IMR-90 (cell line): ENCODE measurements around the gene IQCB1. TPM values are rescaled to one million over a fixed set of nuclear protein-coding genes. Genes with fewer than 3 reads are reported as not detected.
A peak's percentile ranks its signal among the peaks of the same experiment; 100 is the strongest.

Source experiments
- ATAC-seq: fragments of 200-7000 bp; cut with Tn5 transposase; 2 replicates; pipeline ENCODE4 v1.9.1; 2020; ENCODE audit warnings: low read depth, mild to moderate bottlenecking, moderate library complexity
- BruUV-seq: library from RNA; stranded (reverse); fragments of 400-500 nt; replicated peaks from 2 replicates; lab custom pipeline; 2021; lab: Mats Ljungman, UMichigan
- CTCF ChIA-PET: fragments of 300-600 bp; formaldehyde crosslinking; extraction: SDS; loops from one replicate; lab custom pipeline; 2021; ENCODE audit warnings: antibody characterized with exemption; lab: Yijun Ruan, JAX
- POLR2A ChIA-PET: fragments of 300-600 bp; sonication (Branson Sonifier 250); formaldehyde crosslinking; loops from one replicate; lab custom pipeline; 2022; ENCODE audit warnings: antibody characterized with exemption; ENCODE audit not compliant: unreplicated experiment; lab: Charles Lee
- DNase-seq: peaks from one replicate; pipeline ENCODE4 v3.0.0; 2013
- H2AFZ ChIP-seq: replicated peaks from 2 replicates; pipeline ENCODE3; 2013; ENCODE audit warnings: low read length, mild to moderate bottlenecking; ENCODE audit not compliant: poor library complexity
- H2AK5ac ChIP-seq: 2 replicates; pipeline ENCODE4 v1.6.1; 2013; ENCODE audit warnings: low read depth, low read length, inconsistent platforms
- H2AK9ac ChIP-seq: replicated peaks from 2 replicates; pipeline ENCODE3; 2013; ENCODE audit warnings: mild to moderate bottlenecking, low read depth, low read length, moderate library complexity; ENCODE audit not compliant: poor library complexity
- H2BK120ac ChIP-seq: 2 replicates; pipeline ENCODE4 v1.6.1; 2013; ENCODE audit warnings: low read depth, low read length, inconsistent platforms
- H2BK15ac ChIP-seq: 3 replicates; pipeline ENCODE4 v1.6.1; 2013; ENCODE audit warnings: low read depth, low read length, inconsistent platforms
- H2BK20ac ChIP-seq: 2 replicates; pipeline ENCODE4 v1.6.1; 2013; ENCODE audit warnings: low read depth, mild to moderate bottlenecking, inconsistent platforms, low read length, moderate library complexity
- H2BK5ac ChIP-seq: 2 replicates; pipeline ENCODE4 v1.6.1; 2013; ENCODE audit warnings: mild to moderate bottlenecking, low read depth, low read length, inconsistent platforms; ENCODE audit not compliant: poor library complexity, severe bottlenecking
- H3K14ac ChIP-seq: replicated peaks from 2 replicates; pipeline ENCODE4 v1.6.1; 2013; ENCODE audit warnings: low read depth, low read length, inconsistent platforms
- H3K18ac ChIP-seq: 2 replicates; pipeline ENCODE4 v1.6.1; 2013; ENCODE audit warnings: low read depth, low read length, control low read depth
- H3K23ac ChIP-seq: 2 replicates; pipeline ENCODE4 v1.6.1; 2013; ENCODE audit warnings: low read depth, low read length, inconsistent platforms
- H3K27ac ChIP-seq: 2 replicates; pipeline ENCODE4 v1.5.1; 2013; ENCODE audit warnings: mild to moderate bottlenecking, control low read depth, low read length; ENCODE audit not compliant: insufficient read depth
- H3K27me3 ChIP-seq: 2 replicates; pipeline ENCODE4 v1.6.1; 2013; ENCODE audit warnings: low read length; ENCODE audit not compliant: control insufficient read depth, insufficient read depth
- H3K36me3 ChIP-seq: 2 replicates; pipeline ENCODE4 v1.6.1; 2013; ENCODE audit warnings: low read length, mixed read lengths; ENCODE audit not compliant: control insufficient read depth, insufficient read depth
- H3K4ac ChIP-seq: 2 replicates; pipeline ENCODE4 v1.6.1; 2013; ENCODE audit warnings: low read depth, low read length, inconsistent platforms
- H3K4me1 ChIP-seq: 2 replicates; pipeline ENCODE4 v1.6.1; 2013; ENCODE audit warnings: low read length, mixed read lengths; ENCODE audit not compliant: control insufficient read depth, insufficient read depth
- H3K4me2 ChIP-seq: 2 replicates; pipeline ENCODE4 v1.6.1; 2013; ENCODE audit warnings: low read depth, mild to moderate bottlenecking, control low read depth, low read length, moderate library complexity
- H3K4me3 ChIP-seq: 2 replicates; pipeline ENCODE4 v1.5.1; 2013; ENCODE audit warnings: low read depth, mild to moderate bottlenecking, control low read depth, low read length, moderate library complexity; ENCODE audit not compliant: insufficient read depth
- H3K56ac ChIP-seq: 2 replicates; pipeline ENCODE4 v1.6.1; 2013; ENCODE audit warnings: low read length, inconsistent platforms; ENCODE audit not compliant: insufficient read depth; ENCODE audit errors: extremely low read depth
- H3K79me1 ChIP-seq, 2 experiments: 2 replicates each; pipeline ENCODE4 v1.6.1; 2013; ENCODE audit warnings: low read length in 2 of 2, inconsistent platforms in 1 of 2, low read depth in 1 of 2
- H3K9ac ChIP-seq: 2 replicates; pipeline ENCODE4 v1.6.1; 2013; ENCODE audit warnings: low read depth, low read length, control low read depth
- H3K9me1 ChIP-seq: 2 replicates; pipeline ENCODE4 v1.6.1; 2013; ENCODE audit warnings: low read length, inconsistent platforms; ENCODE audit not compliant: insufficient read depth
- H3K9me3 ChIP-seq: 2 replicates; pipeline ENCODE4 v1.6.1; 2013; ENCODE audit warnings: low read length; ENCODE audit not compliant: control insufficient read depth, insufficient read depth
- H4K20me1 ChIP-seq: 2 replicates; pipeline ENCODE4 v1.6.1; 2013; ENCODE audit warnings: low read length, inconsistent platforms; ENCODE audit not compliant: insufficient read depth
- H4K5ac ChIP-seq: 2 replicates; pipeline ENCODE4 v1.6.1; 2013; ENCODE audit warnings: mild to moderate bottlenecking, low read depth, low read length, control low read depth
- H4K8ac ChIP-seq, 2 experiments: 2 replicates each; pipeline ENCODE4 v1.6.1; 2013; ENCODE audit warnings: low read depth in 2 of 2, low read length in 2 of 2, control low read depth in 1 of 2, inconsistent platforms in 1 of 2
- H4K91ac ChIP-seq: 2 replicates; pipeline ENCODE4 v1.6.1; 2013; ENCODE audit warnings: low read depth, low read length, inconsistent platforms; ENCODE audit not compliant: insufficient read depth
- BHLHE40 ChIP-seq: fragments of 150-350 bp; IDR thresholded peaks from 2 replicates; pipeline ENCODE4 v1.6.1; 2016; ENCODE audit warnings: mild to moderate bottlenecking, low read depth, low read length
- CEBPB ChIP-seq: IDR thresholded peaks from 2 replicates; pipeline ENCODE4 v1.6.1; 2012; ENCODE audit warnings: low read depth, low read length, improper control_type of control experiment
- CHD1 ChIP-seq: IDR thresholded peaks from 2 replicates; pipeline ENCODE4 v1.6.1; 2012; ENCODE audit warnings: low read depth, low read length, improper control_type of control experiment
- CTCF ChIP-seq: conservative IDR thresholded peaks from 2 replicates; pipeline ENCODE4 v1.5.1; 2012; ENCODE audit warnings: mild to moderate bottlenecking, low read depth, low read length, improper control_type of control experiment
- ELK1 ChIP-seq: fragments of 150-350 bp; IDR thresholded peaks from 2 replicates; pipeline ENCODE4 v1.6.1; 2016; ENCODE audit warnings: low read depth, mild to moderate bottlenecking, low read length, moderate library complexity, borderline replicate concordance
- MAFK ChIP-seq: IDR thresholded peaks from 2 replicates; pipeline ENCODE4 v1.6.1; 2012; ENCODE audit warnings: low read depth, low read length, improper control_type of control experiment
- MAZ ChIP-seq: IDR thresholded peaks from 2 replicates; pipeline ENCODE4 v1.6.1; 2012; ENCODE audit warnings: low read depth, mild to moderate bottlenecking, low read length, improper control_type of control experiment, moderate library complexity, borderline replicate concordance
- MXI1 ChIP-seq: IDR thresholded peaks from 2 replicates; pipeline ENCODE4 v1.6.1; 2012; ENCODE audit warnings: low read depth, mild to moderate bottlenecking, low read length, moderate library complexity, borderline replicate concordance
- NFE2L2 ChIP-seq: fragments of 150-350 bp; IDR thresholded peaks from 2 replicates; pipeline ENCODE4 v1.6.1; 2016; ENCODE audit warnings: low read depth, mild to moderate bottlenecking, low read length
- POLR2A ChIP-seq: IDR thresholded peaks from 2 replicates; pipeline ENCODE4 v1.6.1; 2012; ENCODE audit warnings: mild to moderate bottlenecking, low read depth, low read length
- RAD21 ChIP-seq: IDR thresholded peaks from 2 replicates; pipeline ENCODE4 v1.6.1; 2012; ENCODE audit warnings: low read length, improper control_type of control experiment
- RFX5 ChIP-seq: IDR thresholded peaks from 2 replicates; pipeline ENCODE4 v1.8.0; 2012; ENCODE audit warnings: low read depth, mild to moderate bottlenecking, low read length, moderate library complexity
- SMC3 ChIP-seq: fragments of 150-350 bp; IDR thresholded peaks from 2 replicates; pipeline ENCODE4 v1.6.1; 2016; ENCODE audit warnings: low read depth, mild to moderate bottlenecking, antibody characterized with exemption, low read length, moderate library complexity
- WGBS, 2 experiments: methylation state at CpG; one replicate each; pipeline versions ENCODE4 v1.1.5 to v1.1.7; 2013; ENCODE audit warnings: missing lambda C conversion rate in 2 of 2; ENCODE audit not compliant: insufficient read length in 1 of 2; ENCODE audit errors: extremely low coverage in 2 of 2; 5-methylcytosine and 5-hydroxymethylcytosine counted together
- dilution Hi-C: fragments of 300-500 bp; cut with HindIII; formaldehyde crosslinking; loops from one replicate; pipeline ENCODE4 v1.14.3; 2018; ENCODE audit warnings: low sequenced_read_pairs; ENCODE audit not compliant: unreplicated experiment
- in situ Hi-C: fragments of 300-500 bp; cut with MboI; formaldehyde crosslinking; loops from 3 replicates; pipeline ENCODE4 v1.14.3; 2019; ENCODE audit warnings: low sequenced_read_pairs, inconsistent platforms, mixed read lengths
- intact Hi-C: fragments of 100-400 bp; cut with micrococcal nuclease; formaldehyde crosslinking; loops from 2 replicates; pipeline ENCODE4 v1.10.0; 2022
- polyA plus RNA-seq, 3 experiments: library from polyadenylated mRNA; depleted of rRNA; stranded (reverse); fragments of >200 nt; gene quantifications; 2 replicates each; pipeline ENCODE4 v1.2.3, GENCODE V29; 2012; ENCODE audit warnings: low replicate concordance in 1 of 3
- total RNA-seq: library from RNA; depleted of rRNA; stranded (reverse); fragments of >200 nt; gene quantifications from 2 replicates; pipeline ENCODE4 v1.2.3, GENCODE V29; 2012

The IQCB1 gene
- total and polyA plus RNA-seq, 2 of the 4 experiments (the other 2 are of a cell fraction) = 13.5 to 18.3 TPM

- BruUV-seq = no TSS peak
- POLR2A ChIA-PET = no interaction called here
- no peak overlapping the region for H2AK9ac ChIP-seq
- H3K9me1 ChIP-seq = no peaks in the 10 kb centered on the region
- H3K4me3 ChIP-seq = no peak overlapping the region
- no peak overlapping the region for H4K5ac ChIP-seq
- no peak overlapping the region for H2AFZ ChIP-seq
- no peak overlapping the region for H3K14ac ChIP-seq
- H3K18ac ChIP-seq = no peak overlapping the region
- H2BK20ac ChIP-seq = no peak overlapping the region
- H3K27me3 ChIP-seq = no peaks in the 10 kb centered on the region
- DNase-seq (peak; percentile 8), ATAC-seq (peak; percentile 48; the same call in 1 of the 2 replicates)
- H3K36me3 ChIP-seq = no peaks in the 10 kb centered on the region
- H3K9me3 ChIP-seq = no peaks in the 10 kb centered on the region
- no peak overlapping the region for H3K23ac ChIP-seq
- no CpG with 5 or more reads among the region's 1 CpG for WGBS, 2 experiments
- no peak overlapping the region for H2BK120ac ChIP-seq
- H3K4ac ChIP-seq = no peak overlapping the region
- dilution Hi-C loops (no loop called here), intact Hi-C loops (no loop called here), in situ Hi-C loops (no loop called here)
- CTCF ChIA-PET = no interaction called here
- TF ChIP-seq RFX5 = no peak
- peak; percentile 62 for TF ChIP-seq CEBPB
- TF ChIP-seq SMC3 = no peak; the same call in 1 of the 2 replicates
- peak; percentile 32; the same call in 1 of the 2 replicates for TF ChIP-seq RAD21
- peak; percentile 33; the same call in 1 of the 2 replicates for TF ChIP-seq CTCF
- no peak for TF ChIP-seq NFE2L2
- TF ChIP-seq ELK1 = no peak
- TF ChIP-seq CHD1 = no peak
- no peak for TF ChIP-seq BHLHE40
- TF ChIP-seq MAFK = no peak
- TF ChIP-seq POLR2A = no peak
- TF ChIP-seq MXI1 = no peak
- no peak for TF ChIP-seq MAZ
- no peak overlapping the region for H2BK5ac ChIP-seq
- no peak overlapping the region for H3K4me2 ChIP-seq
- no peaks in the 10 kb centered on the region for H3K4me1 ChIP-seq
- H4K20me1 ChIP-seq = no peaks in the 10 kb centered on the region
- no peak overlapping the region for H4K91ac ChIP-seq
- no peak overlapping the region for H3K56ac ChIP-seq
- H3K9ac ChIP-seq = no peak overlapping the region
- H2BK15ac ChIP-seq = no peak overlapping the region
- H4K8ac ChIP-seq = no peak overlapping the region
- H3K27ac ChIP-seq = no peak overlapping the region
- H2AK5ac ChIP-seq = no peak overlapping the region
- no peaks in the 10 kb centered on the region for H3K79me1 ChIP-seq
Observed at GRCh38 chr3:121883507-121883906, 48.6 kb upstream of the IQCB1 start.
